Activated CD4-positive, alpha-beta T cell treated with anti-CD3 and anti-CD28 coated beads for 24 hours (primary cell): Measurements from ENCODE around the gene NCBP3.
"Not testable (repeated sequence)": the region's sequence is repeated elsewhere in the genome, so short reads cannot be mapped to it uniquely, and the experiment has no call there.

Experiments
- DNase-seq, 2 donors: peaks; one replicate each; pipeline ENCODE4 v3.0.0-alpha.2; 2020; ENCODE audit warnings: low read depth in 2 of 2

Gene NCBP3

GRCh38 chr17:3882276-3882675 is 36.2 kb upstream of the NCBP3 start:
- DNase-seq, result no peak

- DNase-seq, result no peak
Observed at GRCh38 chr17:3880983-3881382, 34.9 kb upstream of the NCBP3 start.

- DNase-seq, result no peak
Observed at GRCh38 chr17:3879591-3880417, 33.8 kb upstream of the NCBP3 start.

GRCh38 chr17:3879186-3879585 is 33.1 kb upstream of the NCBP3 start:
- DNase-seq, result no peak

GRCh38 chr17:3877220-3877619 is 31.2 kb upstream of the NCBP3 start:
- no peak for DNase-seq

- DNase-seq, result no peak
Observed at GRCh38 chr17:3875317-3875716, 29.3 kb upstream of the NCBP3 start.

GRCh38 chr17:3873862-3874261 is 27.8 kb upstream of the NCBP3 start:
- no peak for DNase-seq

GRCh38 chr17:3870871-3871306 is 24.8 kb upstream of the NCBP3 start:
- no peak for DNase-seq

- DNase-seq, result no peak
Observed at GRCh38 chr17:3867606-3868005, 21.6 kb upstream of the NCBP3 start.

GRCh38 chr17:3867106-3867505 is 21.1 kb upstream of the NCBP3 start:
- no peak for DNase-seq

GRCh38 chr17:3866276-3866675 is 20.2 kb upstream of the NCBP3 start:
- DNase-seq, result no peak

- no peak for DNase-seq
Observed at GRCh38 chr17:3865176-3865575, 19.1 kb upstream of the NCBP3 start.

GRCh38 chr17:3864534-3864933 is 18.5 kb upstream of the NCBP3 start:
- DNase-seq, result no peak

- no peak for DNase-seq
Observed at GRCh38 chr17:3861761-3862681, 16.0 kb upstream of the NCBP3 start.

- DNase-seq, result no peak
Observed at GRCh38 chr17:3860939-3861700, 15.1 kb upstream of the NCBP3 start.

- DNase-seq, result no peak
Observed at GRCh38 chr17:3859940-3860339, 13.9 kb upstream of the NCBP3 start.

- no peak for DNase-seq
Observed at GRCh38 chr17:3857261-3858105, 11.4 kb upstream of the NCBP3 start.

- DNase-seq, result not testable (repeated sequence)
Observed at GRCh38 chr17:3854204-3854603, 8.2 kb upstream of the NCBP3 start.

- DNase-seq, result no peak
Observed at GRCh38 chr17:3852561-3852960, 6.5 kb upstream of the NCBP3 start.

GRCh38 chr17:3851461-3852100 is 5.5 kb upstream of the NCBP3 start:
- no peak for DNase-seq
